Thoracic aorta (tissue), 2 donors: ENCODE results near the gene C3orf80. TPM values are rescaled to one million over a fixed set of nuclear protein-coding genes. Genes with fewer than 3 reads are reported as not detected.
"Not testable (repeated sequence)": the region's sequence is repeated elsewhere in the genome, so short reads cannot be mapped to it uniquely, and the experiment has no call there.

Source experiments
- ATAC-seq: fragments of 150-250 bp; one replicate; pipeline ENCODE4 v1.8.0; 2017; ENCODE audit warnings: low read depth; ENCODE audit not compliant: insufficient number of reproducible peaks, low FRiP score
- DNase-seq: peaks from one replicate; pipeline ENCODE4 v3.0.0-alpha.2; 2020; ENCODE audit warnings: low spot score
- H3K27ac ChIP-seq, 2 donors: fragments of 200-600 bp; sonication (generic); 1 replicate in 1 of 2; 2 replicates in 1 of 2; pipeline ENCODE4 v1.5.1; 2016; ENCODE audit warnings: mild to moderate bottlenecking in 2 of 2, moderate library complexity in 2 of 2
- H3K27me3 ChIP-seq: fragments of 200-600 bp; sonication (generic); replicated peaks from 2 replicates; pipeline ENCODE4 v1.6.0; 2016; ENCODE audit warnings: mild to moderate bottlenecking; ENCODE audit not compliant: insufficient read depth
- H3K36me3 ChIP-seq: fragments of 200-600 bp; sonication (generic); one replicate; pipeline ENCODE4 v1.5.1; 2016
- H3K4me1 ChIP-seq, 2 donors: fragments of 200-600 bp; sonication (generic); 1 replicate in 1 of 2; 2 replicates in 1 of 2; pipeline versions ENCODE4 v1.5.1 to v1.6.0; 2016; ENCODE audit warnings: low read depth in 2 of 2, mild to moderate bottlenecking in 1 of 2; ENCODE audit not compliant: control insufficient read depth in 1 of 2
- H3K4me3 ChIP-seq: fragments of 200-600 bp; sonication (generic); 2 replicates; pipeline ENCODE4 v1.5.1; 2016; ENCODE audit warnings: mild to moderate bottlenecking
- H3K9me3 ChIP-seq: fragments of 200-600 bp; sonication (generic); 2 replicates; pipeline ENCODE4 v1.5.1; 2016
- CTCF ChIP-seq: fragments of 200-600 bp; sonication (generic); IDR thresholded peaks from one replicate; pipeline ENCODE4 v1.5.1; 2019; ENCODE audit warnings: antibody characterized with exemption
- total RNA-seq, 2 donors: library from RNA; depleted of rRNA; stranded (reverse); fragments of >200 nt; gene quantifications; one replicate each; pipeline versions ENCODE4 v1.1.0 to v1.2.3, GENCODE V29; 2016

Gene C3orf80
- total RNA-seq, 2 donors from 2014 or later, result 1.1 to 1.6 TPM

- no peak for TF ChIP-seq CTCF
- Histone ChIP-seq H3K9me3 (no peaks in the 10 kb centered on the region), H3K4me3 (peak overlapping the region; percentile 75), H3K36me3 (no peaks in the 10 kb centered on the region), H3K27ac (no peak overlapping the region), H3K4me1 (peaks cover 7 to 12% of the 10 kb centered on the region in 2 donors), H3K27me3 (no peaks in the 10 kb centered on the region)
- ATAC-seq (no peak), DNase-seq (no peak)
These were observed 429 bp upstream of the C3orf80 start for GRCh38 chr3:160224811-160225175.

DNA sequence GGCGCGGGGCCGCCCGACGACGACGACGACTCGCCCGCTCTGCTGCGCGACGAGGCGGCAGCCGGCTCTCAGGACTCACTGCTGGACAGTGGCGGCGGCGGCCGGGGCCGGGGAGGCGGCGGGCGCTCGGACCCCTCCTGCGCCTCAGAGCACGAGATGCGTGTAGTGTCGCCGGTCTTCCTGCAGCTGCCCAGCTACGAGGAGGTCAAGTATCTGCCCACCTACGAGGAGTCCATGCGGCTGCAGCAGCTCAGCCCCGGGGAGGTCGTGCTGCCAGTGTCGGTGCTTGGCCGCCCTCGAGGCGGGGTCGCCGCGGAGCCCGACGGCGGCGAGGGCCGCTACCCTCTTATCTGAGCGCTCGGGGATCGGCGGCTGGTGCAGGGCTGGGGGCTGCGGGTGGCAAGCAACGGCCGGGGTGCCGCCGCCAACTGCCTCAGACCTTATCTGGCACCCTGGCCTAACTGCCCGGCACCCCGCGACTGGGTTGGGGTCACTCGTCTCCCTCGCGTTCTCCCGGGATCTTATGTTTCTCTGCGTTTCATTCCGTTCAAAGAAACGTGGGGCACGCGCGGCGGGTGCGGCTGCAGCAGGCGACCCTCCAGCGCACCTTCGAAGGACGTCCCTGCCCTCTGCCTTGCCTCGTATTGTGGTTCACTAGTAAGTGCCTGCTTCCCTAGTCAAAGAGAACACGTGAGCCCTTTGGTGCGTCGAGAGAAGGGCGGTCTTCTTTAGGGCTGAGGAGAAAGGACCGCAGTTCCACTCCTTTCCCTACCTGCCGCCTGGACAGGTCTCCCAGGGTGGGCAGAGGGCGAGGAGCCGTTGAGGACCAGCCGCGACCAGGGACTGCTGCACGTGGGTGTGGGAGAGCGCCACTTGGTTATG lies 1.0 kb downstream of the C3orf80 start:
- DNase-seq, result no peak
- H3K4me3 ChIP-seq, result peak overlapping the region; percentile 75
- H3K36me3 ChIP-seq, result no peaks in the 10 kb centered on the region
- H3K9me3 ChIP-seq, result no peaks in the 10 kb centered on the region
- no peak for ATAC-seq
- H3K4me1 ChIP-seq, result peaks cover 7 to 8% of the 10 kb centered on the region in 2 donors
- no peak for TF ChIP-seq CTCF
- H3K27me3 ChIP-seq, result no peaks in the 10 kb centered on the region
- no peak overlapping the region for H3K27ac ChIP-seq

DNA sequence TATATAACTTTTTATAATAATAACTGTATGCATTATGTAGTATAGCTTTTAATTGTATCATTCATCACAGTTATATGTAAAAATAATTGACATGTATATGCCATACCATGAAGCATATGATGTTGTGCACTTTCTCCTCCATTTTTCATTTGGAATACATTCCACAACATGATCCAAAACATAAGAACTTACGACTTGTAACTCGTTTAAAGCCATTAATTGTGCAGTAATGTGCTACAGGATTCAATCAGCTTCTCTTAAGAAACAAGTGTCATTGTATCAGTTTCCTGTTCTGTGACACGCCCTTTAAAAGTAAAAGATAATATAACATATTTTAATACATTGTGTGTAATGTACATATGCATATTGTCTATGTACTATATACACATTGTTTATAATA lies 2.2 kb downstream of the C3orf80 start:
- Histone ChIP-seq H3K4me3 (no peak overlapping the region), H3K27ac (no peak overlapping the region), H3K36me3 (no peaks in the 10 kb centered on the region), H3K27me3 (no peaks in the 10 kb centered on the region), H3K9me3 (no peaks in the 10 kb centered on the region), H3K4me1 (peaks cover 7 to 8% of the 10 kb centered on the region in 2 donors)
- DNase-seq (no peak), ATAC-seq (no peak)
- no peak for TF ChIP-seq CTCF

DNA sequence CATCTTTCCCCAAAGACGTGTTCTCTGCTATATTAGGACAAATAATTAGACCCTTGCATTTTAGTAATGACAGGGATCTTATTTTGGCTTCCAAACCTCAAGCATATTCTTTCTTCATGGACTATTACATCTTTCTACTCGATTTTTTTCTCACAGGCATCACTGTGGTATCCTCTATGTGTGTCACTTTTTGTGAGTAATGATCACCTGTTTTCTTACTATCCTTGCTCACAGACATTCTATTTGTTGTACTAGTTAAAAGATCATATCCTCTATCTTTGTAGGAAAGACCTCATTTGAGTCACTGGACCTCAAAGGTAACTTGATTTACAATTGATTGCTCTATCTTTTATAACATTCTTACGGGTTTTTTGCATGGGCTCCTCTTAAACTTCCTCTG lies 6.8 kb downstream of the C3orf80 start:
- no peak for DNase-seq
- Histone ChIP-seq H3K4me3 (no peak overlapping the region), H3K27ac (no peak overlapping the region), H3K36me3 (no peaks in the 10 kb centered on the region), H3K27me3 (no peaks in the 10 kb centered on the region), H3K4me1 (no peaks in the 10 kb centered on the region), H3K9me3 (no peaks in the 10 kb centered on the region)
- no peak for TF ChIP-seq CTCF
- ATAC-seq, result no peak

DNA sequence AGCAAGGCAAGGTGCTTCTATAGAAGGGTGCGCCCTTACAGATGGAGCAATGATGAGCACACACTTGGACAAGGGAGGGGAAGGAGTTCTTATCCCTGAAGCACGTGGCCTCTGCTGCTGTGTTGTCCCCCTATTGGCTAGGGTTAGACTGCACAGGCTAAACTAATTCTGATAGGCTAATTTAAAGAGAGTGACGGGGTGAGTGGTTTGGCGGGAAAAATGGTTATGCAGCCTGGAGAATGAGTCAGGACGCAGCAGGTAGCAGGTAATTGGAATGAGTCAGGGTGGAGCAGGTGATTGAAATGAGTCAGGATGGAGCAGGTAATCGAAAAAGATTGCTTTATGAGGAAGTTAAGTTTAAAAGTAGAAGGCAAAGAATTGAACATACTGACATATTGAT lies 15.5 kb downstream of the C3orf80 start:
- H3K4me1 ChIP-seq, DNase-seq, H3K36me3 ChIP-seq, H3K27me3 ChIP-seq, ATAC-seq, H3K4me3 ChIP-seq, H3K27ac ChIP-seq, H3K9me3 ChIP-seq: not testable (repeated sequence)
